Activated T-cell treated with anti-CD3 and anti-CD28 coated beads for 24 hours (primary cell): ENCODE data around the gene CSNK1G2.

ENCODE experiments used
- DNase-seq: peaks from one replicate; pipeline ENCODE4 v3.0.0-alpha.2; 2020; ENCODE audit warnings: low read depth

The CSNK1G2 gene

DNA sequence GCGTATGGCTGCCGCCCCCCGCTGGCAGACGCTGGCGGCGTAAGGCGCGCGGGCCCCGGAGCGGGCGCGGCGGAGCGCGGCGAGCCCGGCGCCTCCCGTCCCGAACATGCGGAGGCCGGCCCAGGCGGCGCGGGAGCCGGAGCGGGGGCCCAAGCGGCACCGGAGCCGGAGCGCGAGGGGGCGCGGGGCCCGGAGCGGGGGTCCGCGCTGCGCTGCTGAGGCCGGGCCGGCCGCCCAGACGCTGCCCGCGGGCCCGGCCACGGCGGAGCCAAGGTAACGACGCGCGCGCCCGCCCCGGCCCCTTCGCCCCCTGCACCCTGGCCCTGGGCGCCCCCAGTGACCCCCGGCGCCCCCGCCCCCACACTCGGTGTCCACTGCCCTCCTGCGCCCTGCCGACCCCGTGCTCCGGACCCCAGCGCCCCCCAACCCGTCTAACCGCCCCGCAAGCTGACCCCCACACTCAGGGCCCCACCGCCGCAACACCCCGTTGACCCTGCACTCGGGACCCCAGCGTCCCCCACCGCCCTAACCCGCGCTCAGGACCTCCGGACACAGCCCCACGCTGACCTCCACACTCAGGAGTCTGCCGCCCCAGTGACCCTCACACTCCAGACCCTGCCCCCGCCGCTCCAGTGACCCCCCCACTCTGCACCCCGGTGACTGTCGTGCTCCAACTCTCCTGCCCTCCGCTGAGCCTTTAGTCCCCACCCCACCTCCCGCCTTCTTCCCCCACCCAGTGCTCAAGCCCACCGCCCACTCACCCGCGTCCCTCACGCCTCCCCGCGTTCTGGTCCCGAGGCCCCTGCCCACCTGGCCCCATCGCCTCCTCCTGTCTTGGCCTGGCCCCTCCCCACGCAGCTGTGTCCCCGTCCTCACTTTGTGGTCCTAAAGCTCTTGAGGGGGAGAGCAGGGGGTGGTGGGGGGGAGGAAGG lies at the start of gene CSNK1G2:
Gene CSNK1G2, plus strand, starts transcription at position 27 of the 932 bp plus-strand sequence. CDS start 28,601 bp downstream, outside the sequence.
- no peak for DNase-seq

DNA sequence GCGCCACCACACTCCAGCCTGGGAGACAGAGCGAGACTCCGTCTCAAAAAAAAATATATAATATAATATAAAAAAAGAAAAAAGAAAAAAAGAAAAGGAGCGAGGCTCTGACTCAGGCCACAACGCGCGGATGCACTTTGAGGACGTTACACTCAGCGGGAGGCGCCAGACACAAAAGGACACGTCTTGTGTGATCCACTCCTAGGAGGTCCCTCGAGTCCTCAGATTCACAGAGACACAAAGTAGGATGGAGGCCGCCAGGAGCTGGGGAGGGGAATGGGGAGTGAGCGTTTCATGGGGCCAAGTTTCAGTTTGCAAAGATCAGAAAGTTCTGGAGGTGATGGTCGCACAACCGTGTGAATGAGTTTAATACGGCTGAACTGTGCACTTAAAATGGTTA lies 47.2 kb upstream of the CSNK1G2 start:
- no peak for DNase-seq

DNA sequence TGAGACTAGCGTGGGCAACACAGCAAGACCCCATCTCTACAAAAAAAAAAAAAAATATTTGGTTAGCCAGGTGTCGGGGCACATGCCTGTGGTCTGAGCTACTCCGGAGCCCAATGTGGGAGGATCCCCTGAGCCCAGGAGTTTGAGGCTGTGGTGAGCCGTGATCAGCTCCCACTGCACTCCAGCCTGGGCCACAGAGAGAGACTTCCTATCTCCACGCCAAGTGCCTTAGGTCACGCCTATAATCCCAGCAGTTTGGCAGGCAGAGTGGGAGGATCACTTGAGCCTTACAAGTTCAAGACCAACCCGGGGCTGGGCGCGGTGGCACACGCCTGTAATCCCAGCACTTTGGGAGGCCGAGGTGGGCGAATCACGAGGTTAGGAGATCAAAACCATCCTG lies 44.5 kb upstream of the CSNK1G2 start:
- no peak for DNase-seq

GRCh38 chr19:1901940-1902404 lies 39.0 kb upstream of the CSNK1G2 start:
- DNase-seq = no peak

- no peak for DNase-seq
Measured at GRCh38 chr19:1902923-1903322, 38.0 kb upstream of the CSNK1G2 start.

DNA sequence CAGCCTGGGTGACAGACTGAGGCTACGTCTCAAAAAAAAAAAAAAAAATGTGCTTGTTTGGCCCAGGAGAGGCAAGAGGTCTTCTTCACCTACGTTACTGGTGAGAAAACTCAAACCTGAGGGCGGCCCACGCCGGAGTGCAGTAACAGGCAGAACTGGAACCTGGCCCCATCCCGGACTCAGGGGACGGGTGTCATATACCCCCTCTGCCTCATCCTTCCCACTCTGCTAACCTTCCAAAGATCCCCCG lies 36.2 kb upstream of the CSNK1G2 start:
- DNase-seq = no peak

GRCh38 chr19:1905110-1905862 lies 35.7 kb upstream of the CSNK1G2 start, which contains the start of the genes ADAT3 and SCAMP4:
Gene ADAT3 (plus strand): TSS chr19:1905399. CDS start chr19:1912048, 6,649 bp downstream.
Gene SCAMP4 (plus strand): TSS chr19:1905399. CDS start chr19:1915020, 9,621 bp downstream.
- DNase-seq = peak; percentile 98

DNA sequence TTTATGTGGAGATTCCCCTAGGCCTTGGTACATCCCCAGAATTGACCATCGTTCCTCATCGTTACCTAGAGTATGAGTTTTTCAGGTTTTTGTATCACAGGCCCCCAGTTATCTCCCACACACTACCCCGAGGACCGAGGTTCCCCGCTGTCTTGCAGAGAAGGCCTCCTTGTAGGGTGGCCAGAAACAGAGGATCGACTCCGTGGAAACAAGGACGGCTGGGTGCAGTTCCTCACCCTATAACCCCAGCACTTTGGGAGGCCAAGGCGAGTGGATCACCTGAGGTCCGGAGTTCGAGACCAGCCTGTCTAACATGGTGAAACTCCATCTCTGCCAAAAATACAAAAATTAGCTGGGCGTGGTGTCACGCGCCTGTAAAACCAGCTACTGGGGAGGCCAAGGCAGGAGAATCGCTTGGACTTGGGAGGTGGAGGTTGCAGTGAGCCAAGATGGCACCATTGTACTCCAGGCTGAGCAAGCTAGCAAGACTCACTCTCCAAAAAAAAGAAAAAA lies 35.1 kb upstream of the CSNK1G2 start:
- DNase-seq = no peak

- no peak for DNase-seq
Measured at GRCh38 chr19:1906985-1907562, 33.9 kb upstream of the CSNK1G2 start.

DNA sequence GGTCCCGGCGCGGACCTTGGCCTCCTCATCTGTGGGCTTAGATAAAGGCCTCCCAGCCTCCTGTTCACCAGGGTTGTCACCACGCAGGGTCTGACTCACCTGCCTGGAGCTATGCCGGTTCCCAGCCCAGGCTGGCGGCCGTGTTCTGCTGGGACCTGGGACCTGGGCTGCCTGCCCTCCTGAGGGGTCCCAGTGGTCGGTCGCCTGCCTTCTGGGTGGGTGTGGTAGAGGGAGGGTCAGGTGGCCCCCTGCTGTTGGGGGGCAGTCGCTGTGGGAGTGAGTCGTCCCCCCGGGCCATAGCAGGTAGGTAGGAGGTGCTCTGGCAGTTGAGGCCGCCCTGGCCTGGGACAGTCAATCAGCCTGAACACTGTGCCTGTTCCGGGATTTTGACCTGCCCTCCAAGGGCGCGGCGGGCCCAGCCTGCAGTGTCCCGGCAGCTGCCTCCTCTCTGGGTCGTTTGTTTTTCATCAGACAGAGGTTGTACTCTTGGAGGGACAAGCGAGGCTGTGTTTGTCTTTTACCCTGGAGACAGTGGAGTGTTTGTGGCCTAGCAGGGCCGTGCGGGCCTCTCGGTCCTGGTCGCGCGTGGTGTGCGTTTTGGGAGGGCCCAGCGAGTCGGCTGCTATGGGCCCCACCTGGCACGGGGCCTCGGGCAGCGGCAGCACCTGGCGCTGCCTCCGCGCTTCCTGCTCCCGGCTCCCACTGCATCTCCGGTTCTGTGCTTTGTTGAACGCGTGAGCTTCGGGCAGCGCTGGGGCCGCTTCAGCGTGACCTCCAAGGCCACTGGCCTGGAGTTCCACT lies 33.2 kb upstream of the CSNK1G2 start:
- no peak for DNase-seq

GRCh38 chr19:1908364-1908678 lies 32.7 kb upstream of the CSNK1G2 start:
- no peak for DNase-seq

- no peak for DNase-seq
Measured at GRCh38 chr19:1909761-1910080, 31.3 kb upstream of the CSNK1G2 start.

DNA sequence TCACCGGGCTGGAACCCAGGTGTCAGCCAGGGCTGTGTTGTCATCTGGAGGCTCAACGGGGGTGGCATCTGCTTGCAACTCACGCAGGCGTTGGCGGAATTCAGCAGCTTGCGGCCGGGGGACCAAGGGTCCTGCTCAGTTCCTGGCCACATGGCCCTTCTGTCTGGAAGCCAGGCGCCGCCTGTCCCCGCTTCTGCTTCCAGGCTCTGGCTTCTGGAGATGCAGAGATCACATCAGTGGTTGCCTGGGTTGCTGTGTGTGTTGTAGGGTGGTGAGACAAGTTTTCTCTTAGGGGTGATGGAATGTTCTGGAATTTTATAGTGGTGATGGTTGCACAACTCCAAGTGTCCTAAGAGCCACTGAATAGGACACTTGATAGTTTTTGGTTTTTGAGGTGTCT lies 30.8 kb upstream of the CSNK1G2 start:
- DNase-seq = no peak

DNA sequence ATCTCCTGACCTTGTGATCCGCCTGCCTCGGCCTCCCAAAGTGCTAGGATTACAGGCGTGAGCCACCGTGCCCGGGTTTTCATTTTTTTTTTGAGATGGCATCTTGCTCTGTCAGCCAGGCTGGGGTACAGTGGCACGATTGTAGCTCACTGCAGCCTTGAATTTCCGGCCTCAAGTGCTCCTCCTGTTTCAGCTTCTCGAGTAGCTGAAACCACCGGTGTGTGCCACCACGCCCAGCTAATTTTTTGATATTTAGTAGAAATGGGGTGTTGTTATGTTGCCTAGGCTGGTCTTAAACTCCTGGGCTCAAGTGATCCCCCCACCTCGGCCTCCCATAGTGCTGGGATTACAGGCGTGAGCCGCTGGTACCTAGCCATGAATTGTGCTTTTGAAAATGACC lies 29.9 kb upstream of the CSNK1G2 start:
- DNase-seq = no peak

- DNase-seq = no peak
Measured at GRCh38 chr19:1911995-1912394, 29.0 kb upstream of the CSNK1G2 start.

- DNase-seq = no peak
Measured at GRCh38 chr19:1912760-1913505, 28.0 kb upstream of the CSNK1G2 start.

DNA sequence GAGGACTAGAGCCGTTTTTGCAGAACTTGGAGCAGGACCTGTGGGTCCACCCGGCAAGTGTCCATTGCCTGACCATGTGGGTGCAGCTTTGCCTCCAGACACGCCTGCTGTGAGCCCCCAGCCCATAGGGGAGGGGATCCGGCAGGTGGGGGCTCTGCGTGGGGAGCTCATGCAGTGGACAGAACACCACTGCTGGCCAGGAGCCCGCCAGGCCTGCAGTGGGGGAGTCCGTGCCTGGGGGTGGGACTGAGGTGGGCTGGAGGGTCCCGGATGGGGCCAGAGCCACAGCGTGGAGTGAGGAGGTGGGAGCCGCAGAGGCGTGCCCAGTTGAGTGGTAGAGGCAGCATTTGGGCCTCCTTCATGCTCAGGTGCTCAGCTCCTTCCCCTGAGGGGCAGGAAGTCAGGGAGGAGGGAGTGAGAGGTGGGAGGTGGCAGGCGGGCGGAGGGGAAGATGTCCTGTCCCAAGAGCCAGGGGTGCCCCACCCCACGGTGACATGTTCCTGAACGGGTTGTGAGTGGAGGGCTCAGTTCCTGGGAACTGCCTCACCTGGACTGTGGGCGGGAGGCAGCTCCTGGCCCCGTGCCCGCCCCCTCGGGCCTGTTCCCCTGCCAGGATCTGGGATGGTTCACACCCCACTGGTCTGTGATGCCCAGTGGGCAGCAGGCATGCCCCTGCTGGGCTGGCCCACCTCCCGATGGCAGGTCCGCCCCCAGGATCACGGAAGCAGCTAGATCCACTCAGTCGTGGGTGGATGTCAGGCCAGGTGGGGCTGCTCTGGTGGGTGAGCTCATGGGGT lies 27.0 kb upstream of the CSNK1G2 start:
- DNase-seq = no peak

DNA sequence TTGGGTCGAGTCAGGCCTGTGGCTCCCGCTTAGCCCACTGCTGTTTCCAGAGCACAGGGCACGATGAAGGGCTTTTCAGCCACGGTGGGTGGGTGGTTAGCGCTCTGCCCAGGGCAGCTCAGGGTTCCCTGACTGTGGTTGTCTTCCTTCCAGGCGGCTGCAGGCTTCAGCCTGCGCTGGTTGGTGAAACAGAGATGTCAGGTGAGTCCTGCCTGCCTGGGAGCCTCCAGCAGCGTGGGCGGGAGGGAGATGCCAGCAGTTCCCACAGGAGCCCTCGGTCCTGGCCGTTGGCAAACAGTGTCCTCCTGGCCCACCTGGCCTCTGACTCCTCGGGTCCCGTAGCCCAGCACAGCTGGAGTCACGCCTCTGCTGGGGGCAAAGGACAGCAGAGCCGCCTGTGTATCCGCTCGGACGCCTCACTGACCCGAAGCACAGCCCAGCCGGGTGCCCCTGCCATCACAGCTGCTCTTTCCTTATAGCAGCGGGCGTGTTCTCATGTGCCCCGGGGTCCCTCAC lies 26.1 kb upstream of the CSNK1G2 start:
- no peak for DNase-seq

DNA sequence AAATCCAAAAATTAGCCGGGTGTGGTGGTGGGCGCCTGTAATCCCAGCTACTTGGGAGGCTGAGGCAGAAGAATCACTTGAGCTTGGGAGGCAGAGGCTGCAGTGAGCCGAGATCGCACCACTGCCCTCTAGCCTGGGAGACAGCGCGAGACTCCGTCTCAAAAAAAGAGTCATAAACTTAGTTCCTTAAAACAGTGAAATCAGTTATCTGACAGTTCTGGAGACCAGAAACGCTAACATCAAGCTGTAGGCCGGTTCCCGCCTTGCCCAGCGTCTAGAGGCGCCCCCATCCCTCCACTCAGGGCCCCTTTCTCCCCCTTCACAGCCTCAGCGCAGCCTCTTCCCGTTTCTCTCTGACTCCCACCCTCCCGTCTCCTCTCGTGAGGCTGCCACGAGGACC lies 23.8 kb upstream of the CSNK1G2 start:
- DNase-seq = no peak

GRCh38 chr19:1917926-1918325 lies 23.0 kb upstream of the CSNK1G2 start:
- no peak for DNase-seq
